NB4 (cell line): Measurements from ENCODE around the gene RNF214.

Experiments
- DNase-seq: peaks from one replicate; pipeline ENCODE4 v3.0.0; 2010; ENCODE audit warnings: low read depth
- H3K4me3 ChIP-seq: one replicate; pipeline ENCODE4 v1.5.1; 2011; ENCODE audit warnings: mild to moderate bottlenecking, low read depth, low read length, moderate library complexity
- MYC ChIP-seq: IDR thresholded peaks from 2 replicates; pipeline ENCODE4 v1.6.1; 2011; ENCODE audit warnings: low read depth, low read length
- POLR2A ChIP-seq: IDR thresholded peaks from 2 replicates; pipeline ENCODE4 v1.6.1; 2011; ENCODE audit warnings: mild to moderate bottlenecking; ENCODE audit not compliant: insufficient read length; ENCODE audit errors: extremely low read depth
- TF ChIP-seq, protein P1 (sequence below): IDR thresholded peaks from 2 replicates; pipeline ENCODE4 v1.6.1; 2011; ENCODE audit warnings: low read depth, low read length
- TF ChIP-seq, protein P2 (sequence below): IDR thresholded peaks from one replicate; pipeline ENCODE4 v1.5.1; 2012; ENCODE audit warnings: low read depth, low read length

Gene RNF214

DNA sequence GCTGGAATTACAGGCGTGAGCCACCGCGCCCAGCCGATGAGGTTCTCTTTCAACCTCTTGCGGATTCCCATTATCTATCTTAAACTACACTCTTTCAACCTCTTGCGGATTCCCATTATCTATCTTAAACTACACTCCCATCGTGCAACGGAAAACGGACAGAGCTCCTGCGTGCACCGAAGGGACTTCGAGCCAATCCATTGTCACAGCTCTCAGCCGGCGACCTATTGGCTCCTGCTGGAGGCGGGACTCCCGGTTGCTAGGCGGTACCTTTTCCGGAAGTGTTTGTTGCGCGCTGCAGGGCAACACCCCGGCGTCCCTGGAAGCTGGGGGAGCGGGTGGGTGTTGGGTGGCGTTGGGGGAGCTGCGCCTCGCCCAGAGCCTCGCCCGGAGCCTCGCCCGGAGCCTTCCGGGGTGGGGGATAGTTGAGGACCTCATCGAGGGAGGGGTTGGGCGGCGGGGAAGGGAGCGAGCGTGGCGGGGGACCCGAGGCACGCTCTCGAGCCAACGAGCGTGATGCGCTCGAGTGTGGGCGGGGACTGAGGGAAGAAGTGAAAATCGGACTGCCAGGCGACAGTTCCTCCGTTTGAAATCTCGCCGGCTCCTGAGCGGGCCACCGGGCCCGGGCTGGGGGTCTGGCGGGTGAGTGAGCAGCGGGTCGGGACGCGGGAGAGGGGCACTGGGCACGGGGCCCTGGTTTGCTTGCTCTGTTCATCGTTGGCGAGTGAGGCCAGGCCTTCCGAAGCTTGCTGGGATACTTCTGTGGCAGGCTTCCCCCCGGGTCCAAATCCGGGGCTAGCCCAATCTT lies 95.3 kb downstream of the RNF214 start, which contains the start of gene CEP164:
TSS of gene CEP164 (plus strand) at position 288 of the 808 bp plus-strand sequence. CDS start 10,733 bp downstream, outside the sequence.
- DNase-seq = peak; percentile 98
- peak within 1 kb of the TSS; percentile 81 for H3K4me3 ChIP-seq
- TF ChIP-seq MYC = 0 out of 2 replicates have a peak, but pooled peaks have one; percentile 56
- TF ChIP-seq POLR2A = no peak

DNA sequence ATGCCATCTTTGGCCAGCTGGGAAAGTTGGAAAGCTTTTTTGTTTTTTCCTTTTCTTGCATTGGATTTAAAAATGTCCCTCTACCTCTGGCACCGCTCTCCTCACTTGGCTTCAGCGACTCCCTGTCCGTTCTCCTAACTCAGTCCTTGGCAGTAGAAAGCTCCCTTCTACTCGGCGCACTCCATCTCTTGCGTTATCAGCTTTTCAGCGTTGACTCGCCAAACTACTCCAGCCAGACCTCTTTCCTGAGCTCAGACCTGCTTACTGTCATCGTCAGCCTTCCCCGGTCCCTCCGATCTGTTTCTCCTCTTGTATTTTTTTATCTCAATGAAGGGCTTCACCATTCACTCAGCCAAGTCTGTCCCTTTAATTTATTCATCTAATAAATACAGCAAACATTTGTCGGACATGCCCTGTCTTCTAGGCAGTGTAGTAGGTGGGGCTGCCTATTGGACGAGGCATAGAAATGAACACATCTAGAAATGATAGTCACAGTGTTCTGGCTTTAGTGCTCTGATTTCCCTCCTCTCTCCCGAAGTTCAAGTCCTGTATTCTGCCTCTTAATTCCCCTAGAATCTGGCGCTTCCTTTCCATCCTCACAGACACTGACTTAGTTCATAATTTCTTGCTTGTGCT lies 96.0 kb downstream of the RNF214 start:
- DNase-seq = peak; percentile 53
- TF ChIP-seq, protein P1, sequence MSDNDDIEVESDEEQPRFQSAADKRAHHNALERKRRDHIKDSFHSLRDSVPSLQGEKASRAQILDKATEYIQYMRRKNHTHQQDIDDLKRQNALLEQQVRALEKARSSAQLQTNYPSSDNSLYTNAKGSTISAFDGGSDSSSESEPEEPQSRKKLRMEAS = no peak; the same call in 1 of the 2 replicates
- TF ChIP-seq POLR2A (no peak), MYC (no peak)
- TF ChIP-seq, protein P2, sequence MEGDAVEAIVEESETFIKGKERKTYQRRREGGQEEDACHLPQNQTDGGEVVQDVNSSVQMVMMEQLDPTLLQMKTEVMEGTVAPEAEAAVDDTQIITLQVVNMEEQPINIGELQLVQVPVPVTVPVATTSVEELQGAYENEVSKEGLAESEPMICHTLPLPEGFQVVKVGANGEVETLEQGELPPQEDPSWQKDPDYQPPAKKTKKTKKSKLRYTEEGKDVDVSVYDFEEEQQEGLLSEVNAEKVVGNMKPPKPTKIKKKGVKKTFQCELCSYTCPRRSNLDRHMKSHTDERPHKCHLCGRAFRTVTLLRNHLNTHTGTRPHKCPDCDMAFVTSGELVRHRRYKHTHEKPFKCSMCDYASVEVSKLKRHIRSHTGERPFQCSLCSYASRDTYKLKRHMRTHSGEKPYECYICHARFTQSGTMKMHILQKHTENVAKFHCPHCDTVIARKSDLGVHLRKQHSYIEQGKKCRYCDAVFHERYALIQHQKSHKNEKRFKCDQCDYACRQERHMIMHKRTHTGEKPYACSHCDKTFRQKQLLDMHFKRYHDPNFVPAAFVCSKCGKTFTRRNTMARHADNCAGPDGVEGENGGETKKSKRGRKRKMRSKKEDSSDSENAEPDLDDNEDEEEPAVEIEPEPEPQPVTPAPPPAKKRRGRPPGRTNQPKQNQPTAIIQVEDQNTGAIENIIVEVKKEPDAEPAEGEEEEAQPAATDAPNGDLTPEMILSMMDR = no peak

DNA sequence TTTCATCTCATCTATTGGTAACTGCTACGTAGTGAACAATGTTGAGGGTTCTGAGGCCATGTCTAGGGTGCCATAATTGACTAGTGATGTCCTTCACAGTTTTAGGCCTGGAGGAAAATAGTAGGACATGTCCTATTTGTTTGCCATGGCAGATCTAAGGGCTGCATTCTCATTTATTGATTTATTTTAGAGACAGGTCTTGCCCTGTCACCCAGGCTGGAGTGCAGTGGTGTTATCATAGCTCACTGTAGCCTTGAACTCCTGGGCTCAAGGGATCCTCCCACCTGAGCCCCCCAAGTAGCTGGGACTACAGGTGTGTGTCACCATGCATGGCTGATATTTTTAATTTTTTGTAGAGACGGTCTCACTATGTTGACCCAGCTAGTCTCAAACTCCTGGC lies 100.4 kb downstream of the RNF214 start:
- DNase-seq = no peak
- H3K4me3 ChIP-seq = no peak overlapping the region
- TF ChIP-seq, protein P1 = no peak
- TF ChIP-seq POLR2A = no peak
- TF ChIP-seq MYC = no peak
- TF ChIP-seq, protein P2 = no peak

More for the DNA sequence above, 96.0 kb downstream of the RNF214 start:
- peak overlapping the region; percentile 81 for H3K4me3 ChIP-seq

DNA sequence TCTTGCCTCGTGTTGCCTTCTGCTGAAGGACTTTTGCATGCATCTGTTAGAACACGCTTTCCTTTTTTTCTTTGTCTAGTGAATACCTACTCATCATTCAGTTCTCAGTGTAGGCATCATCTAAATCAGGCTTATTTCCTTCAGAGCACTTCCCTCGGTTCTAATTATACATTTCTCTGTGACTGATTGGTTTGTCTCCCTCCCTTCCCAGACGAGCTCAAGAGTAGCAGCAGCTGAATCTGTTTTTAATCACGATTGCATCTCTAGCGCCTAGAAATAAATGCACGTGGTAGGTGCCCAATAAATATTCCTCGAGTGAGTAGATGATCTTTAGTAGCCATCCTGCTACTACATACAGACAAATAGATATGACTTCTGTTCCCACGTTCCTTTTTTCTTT lies 101.4 kb downstream of the RNF214 start:
- no peak for DNase-seq
- TF ChIP-seq MYC (no peak), POLR2A (no peak)
- TF ChIP-seq, protein P1 = no peak
- TF ChIP-seq, protein P2 = no peak

DNA sequence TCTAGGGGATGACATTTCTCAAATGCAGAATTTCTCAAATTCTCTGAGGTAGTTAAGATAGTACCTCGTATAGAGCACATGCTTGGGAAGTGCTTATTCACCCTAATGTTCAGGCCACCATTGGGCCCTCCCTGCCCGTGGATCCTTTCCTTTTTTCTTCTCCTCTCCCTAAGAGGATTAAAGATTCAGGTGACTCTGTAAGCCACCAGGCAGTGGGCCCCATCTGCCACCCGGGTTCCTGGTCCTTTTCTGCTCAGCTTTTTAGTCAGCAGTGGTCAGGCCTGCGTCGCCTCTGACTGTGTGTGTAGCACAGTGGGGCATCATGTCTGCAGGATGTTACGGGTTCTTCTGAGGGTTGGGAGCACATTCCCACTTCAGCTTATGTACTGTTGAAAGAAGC lies 102.4 kb downstream of the RNF214 start:
- TF ChIP-seq, protein P1 = no peak
- no peak for TF ChIP-seq MYC
- TF ChIP-seq, protein P2 = no peak
- no peak for TF ChIP-seq POLR2A
- no peak for DNase-seq
- no peak overlapping the region for H3K4me3 ChIP-seq

More for the DNA sequence above, 101.4 kb downstream of the RNF214 start:
- H3K4me3 ChIP-seq = no peak overlapping the region

DNA sequence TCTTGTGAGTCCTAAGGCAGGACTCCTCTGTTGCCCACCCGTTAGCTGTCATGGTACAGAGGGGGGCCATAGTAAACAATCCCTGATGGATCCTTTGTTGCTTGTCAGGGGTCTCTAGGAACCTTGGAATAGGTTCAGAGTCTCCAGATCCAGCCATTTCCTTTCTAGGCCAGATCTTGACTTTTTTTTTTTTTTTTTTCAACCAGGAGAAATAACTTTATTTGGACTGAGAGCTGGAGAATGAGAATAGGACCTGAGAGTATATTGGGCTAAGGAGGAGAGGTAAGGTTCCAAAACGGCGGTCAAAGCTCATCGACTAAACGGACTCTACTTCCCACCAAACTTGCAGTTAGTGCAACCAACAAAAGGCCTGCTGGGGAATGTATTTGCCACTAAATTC lies 102.9 kb downstream of the RNF214 start:
- no peak for DNase-seq
- TF ChIP-seq POLR2A (no peak), MYC (no peak)
- TF ChIP-seq, protein P1 = no peak
- TF ChIP-seq, protein P2 = no peak
- no peak overlapping the region for H3K4me3 ChIP-seq
